ENCODE measurements around the gene NOP9.

GRCh38 chr14:24321212-24321975, 21.7 kb downstream of the NOP9 start:
- TF ChIP-seq TEAD4 (IDR thresholded peaks at IDR 0.05) (no peak), EP300 (IDR thresholded peaks at IDR 0.05; ENCODE audit: borderline replicate concordance) (no peak), TCF12 (IDR thresholded peaks at IDR 0.05; ENCODE audit: low read depth) (no peak), EGR1 (IDR thresholded peaks at IDR 0.05) (no peak), CREB1 (IDR thresholded peaks at IDR 0.05; ENCODE audit: low read depth) (no peak), TAF1 (IDR thresholded peaks at IDR 0.05; ENCODE audit: low read depth) (no peak), YY1 (IDR thresholded peaks at IDR 0.05; ENCODE audit: low read depth) (no peak), ZBTB7A (IDR thresholded peaks at IDR 0.05; ENCODE audit: low read depth) (no peak)
- TF ChIP-seq, protein P1, sequence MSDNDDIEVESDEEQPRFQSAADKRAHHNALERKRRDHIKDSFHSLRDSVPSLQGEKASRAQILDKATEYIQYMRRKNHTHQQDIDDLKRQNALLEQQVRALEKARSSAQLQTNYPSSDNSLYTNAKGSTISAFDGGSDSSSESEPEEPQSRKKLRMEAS (IDR thresholded peaks at IDR 0.05) = no peak
